OCI-LY3 (cell line): ENCODE measurements around the gene TTC16.

Experiments used
- H2AFZ ChIP-seq: fragments of 200-600, 300-600 bp; shearing (Covaris generic); 2 replicates; pipeline ENCODE4 v1.6.0; 2014; ENCODE audit warnings: antibody characterized with exemption, low read depth, low read length
- H3K27ac ChIP-seq: fragments of 200-600, 300-600 bp; sonication (generic); 2 replicates; pipeline ENCODE4 v1.5.1; 2014; ENCODE audit warnings: mild to moderate bottlenecking, low read length, moderate library complexity, mixed read lengths
- H3K27me3 ChIP-seq: fragments of 200-600, 300-600 bp; sonication (generic); 2 replicates; pipeline ENCODE4 v1.6.1; 2014; ENCODE audit warnings: low read depth, low read length, mixed read lengths
- H3K36me3 ChIP-seq: fragments of 200-600, 300-600 bp; sonication (generic); replicated peaks from 2 replicates; pipeline ENCODE3; 2014; ENCODE audit warnings: low read depth, low read length, mixed read lengths
- H3K4me1 ChIP-seq: fragments of 300-600, 200-600 bp; sonication (generic); 2 replicates; pipeline ENCODE4 v1.6.1; 2014; ENCODE audit warnings: low read length, mixed read lengths
- H3K4me2 ChIP-seq: fragments of 200-600, 300-600 bp; sonication (generic); 2 replicates; pipeline ENCODE4 v1.6.1; 2014; ENCODE audit warnings: low read length, mixed read lengths
- H3K4me3 ChIP-seq: fragments of 300-600, 200-600 bp; sonication (generic); 2 replicates; pipeline ENCODE4 v1.5.1; 2014; ENCODE audit warnings: antibody characterized with exemption, mild to moderate bottlenecking, low read length, moderate library complexity
- H3K79me2 ChIP-seq: fragments of 300-600, 200-600 bp; shearing (Covaris generic); 2 replicates; pipeline ENCODE4 v1.6.1; 2014; ENCODE audit warnings: mild to moderate bottlenecking, low read length, mixed read lengths
- H3K9ac ChIP-seq: fragments of 300-600, 200-600 bp; shearing (Covaris generic); 2 replicates; pipeline ENCODE4 v1.6.0; 2014; ENCODE audit warnings: mild to moderate bottlenecking, low read length, moderate library complexity
- H3K9me3 ChIP-seq: fragments of 200-600, 300-600 bp; shearing (Covaris generic); 2 replicates; pipeline ENCODE4 v1.6.1; 2014; ENCODE audit warnings: low read length, mixed read lengths; ENCODE audit not compliant: insufficient read depth
- H4K20me1 ChIP-seq: fragments of 200-600, 300-600 bp; sonication (generic); 2 replicates; pipeline ENCODE4 v1.6.1; 2016; ENCODE audit warnings: low read length, mixed read lengths; ENCODE audit not compliant: insufficient read depth
- CTCF ChIP-seq: fragments of 200-600, 300-600 bp; sonication (generic); IDR thresholded peaks from 2 replicates; pipeline ENCODE4 v1.5.1; 2014; ENCODE audit warnings: antibody characterized with exemption, low read length, low read depth
- EZH2phosphoT487 ChIP-seq: fragments of 200-600 bp; shearing (Covaris generic); IDR thresholded peaks from 2 replicates; pipeline ENCODE4 v1.6.1; 2018; ENCODE audit warnings: antibody characterized with exemption, mixed run types, low read depth

TTC16 gene

GRCh38 chr9:127753622-127754021 lies 37.7 kb downstream of the TTC16 start:
- Histone ChIP-seq H3K4me2 (no peak overlapping the region), H3K9me3 (no peaks in the 10 kb centered on the region), H3K4me3 (no peak overlapping the region), H2AFZ (no peak overlapping the region), H3K9ac (no peak overlapping the region), H3K79me2 (no peaks in the 10 kb centered on the region), H3K4me1 (no peaks in the 10 kb centered on the region), H3K27me3 (no peaks in the 10 kb centered on the region), H3K27ac (no peak overlapping the region), H3K36me3 (peaks cover 30% of the 10 kb centered on the region), H4K20me1 (peaks cover 48% of the 10 kb centered on the region)
- TF ChIP-seq CTCF: no peak
- TF ChIP-seq EZH2phosphoT487: no peak

GRCh38 chr9:127754099-127755060 lies 38.5 kb downstream of the TTC16 start:
- H3K79me2 ChIP-seq: no peaks in the 10 kb centered on the region
- H3K9me3 ChIP-seq: no peaks in the 10 kb centered on the region
- H3K27me3 ChIP-seq: no peaks in the 10 kb centered on the region
- H3K9ac ChIP-seq: no peak overlapping the region
- H4K20me1 ChIP-seq: peaks cover 50% of the 10 kb centered on the region
- H3K4me2 ChIP-seq: no peak overlapping the region
- no peak overlapping the region for H3K4me3 ChIP-seq
- H3K36me3 ChIP-seq: peaks cover 27% of the 10 kb centered on the region
- H3K27ac ChIP-seq: no peak overlapping the region
- H3K4me1 ChIP-seq: no peaks in the 10 kb centered on the region
- no peak overlapping the region for H2AFZ ChIP-seq
- no peak for TF ChIP-seq CTCF
- no peak for TF ChIP-seq EZH2phosphoT487

GRCh38 chr9:127755061-127756060 lies 39.5 kb downstream of the TTC16 start:
- no peaks in the 10 kb centered on the region for H3K79me2 ChIP-seq
- no peaks in the 10 kb centered on the region for H3K4me1 ChIP-seq
- H3K27me3 ChIP-seq: no peaks in the 10 kb centered on the region
- H4K20me1 ChIP-seq: peaks cover 45% of the 10 kb centered on the region
- no peak for TF ChIP-seq CTCF
- TF ChIP-seq EZH2phosphoT487: no peak
- H3K9me3 ChIP-seq: no peaks in the 10 kb centered on the region
- no peak overlapping the region for H2AFZ ChIP-seq
- H3K36me3 ChIP-seq: peaks cover 21% of the 10 kb centered on the region
- H3K4me2 ChIP-seq: no peak overlapping the region
- no peak overlapping the region for H3K9ac ChIP-seq
- H3K27ac ChIP-seq: no peak overlapping the region
- no peak overlapping the region for H3K4me3 ChIP-seq
